Neural progenitor cell (in vitro differentiated cells): ENCODE data around the gene PSME2. TPM values are rescaled to one million over a fixed set of nuclear protein-coding genes. Genes with fewer than 3 reads are reported as not detected.
A peak's percentile ranks its signal among the peaks of the same experiment; 100 is the strongest.

Experiments
- DNase-seq: peaks from one replicate; pipeline ENCODE4 v3.0.0-alpha.2; 2016; ENCODE audit warnings: low spot score
- H2AFZ ChIP-seq: fragments of 200-600 bp; sonication (generic); replicated peaks from 2 replicates; pipeline ENCODE4 v1.6.1; 2016; ENCODE audit warnings: antibody characterized with exemption
- H3F3A ChIP-seq: fragments of 200-600 bp; sonication (generic); 2 replicates; pipeline ENCODE4 v1.6.1; 2016; ENCODE audit warnings: antibody characterized with exemption, low read depth
- H3K27ac ChIP-seq: fragments of 200-600 bp; sonication (generic); 2 replicates; pipeline ENCODE4 v1.5.1; 2016; ENCODE audit warnings: mild to moderate bottlenecking
- H3K27me3 ChIP-seq: fragments of 200-600 bp; sonication (generic); 2 replicates; pipeline ENCODE4 v1.6.1; 2016; ENCODE audit warnings: mild to moderate bottlenecking, moderate library complexity
- H3K36me3 ChIP-seq: fragments of 200-600 bp; sonication (generic); 2 replicates; pipeline ENCODE4 v1.5.1; 2016
- H3K4me1 ChIP-seq: fragments of 200-600 bp; sonication (generic); 2 replicates; pipeline ENCODE4 v1.6.1; 2016; ENCODE audit warnings: mixed run types
- H3K4me2 ChIP-seq: fragments of 200-600 bp; sonication (generic); 2 replicates; pipeline ENCODE4 v1.6.1; 2016
- H3K4me3 ChIP-seq: fragments of 200-600 bp; sonication (generic); 2 replicates; pipeline ENCODE4 v1.5.1; 2016
- H3K79me2 ChIP-seq: fragments of 200-600 bp; sonication (generic); 2 replicates; pipeline ENCODE4 v1.6.1; 2016; ENCODE audit warnings: low read depth
- H3K9ac ChIP-seq: fragments of 200-600 bp; sonication (generic); 2 replicates; pipeline ENCODE4 v1.6.1; 2016
- H3K9me3 ChIP-seq: fragments of 200-600 bp; sonication (generic); 2 replicates; pipeline ENCODE4 v1.5.1; 2016; ENCODE audit warnings: low read depth
- H4K20me1 ChIP-seq: fragments of 200-600 bp; sonication (generic); 2 replicates; pipeline ENCODE4 v1.6.1; 2016; ENCODE audit warnings: low read depth
- H3K27ac Mint-ChIP-seq: 3 replicates; pipeline ENCODE4 v1.8.0; 2021; ENCODE audit warnings: mixed read lengths
- H3K27me3 Mint-ChIP-seq: 2 replicates; pipeline ENCODE4 v1.8.0; 2022; ENCODE audit warnings: low read depth, mild to moderate bottlenecking, inconsistent platforms, moderate library complexity, mixed read lengths; ENCODE audit not compliant: insufficient read depth
- H3K36me3 Mint-ChIP-seq: 3 replicates; pipeline ENCODE4 v1.8.0; 2021; ENCODE audit warnings: mixed read lengths
- H3K4me1 Mint-ChIP-seq: 3 replicates; pipeline ENCODE4 v1.8.0; 2021; ENCODE audit warnings: mixed read lengths
- H3K4me3 Mint-ChIP-seq: 3 replicates; pipeline ENCODE4 v1.8.0; 2021; ENCODE audit warnings: mild to moderate bottlenecking, moderate library complexity, mixed read lengths
- H3K9me3 Mint-ChIP-seq: 3 replicates; pipeline ENCODE4 v1.8.0; 2020; ENCODE audit warnings: mixed read lengths
- EZH2 ChIP-seq: fragments of 200-600 bp; sonication (generic); IDR thresholded peaks from 2 replicates; pipeline ENCODE4 v1.6.1; 2017; ENCODE audit warnings: antibody characterized with exemption, mild to moderate bottlenecking, moderate library complexity
- EZH2phosphoT487 ChIP-seq: fragments of 200-600 bp; sonication (generic); IDR thresholded peaks from 2 replicates; pipeline ENCODE4 v1.6.1; 2017; ENCODE audit warnings: antibody characterized with exemption
- total RNA-seq: library from RNA; depleted of rRNA; stranded (reverse); fragments of >200 nt; gene quantifications from 2 replicates; pipeline ENCODE4 v1.2.3, GENCODE V29; 2015; ENCODE audit warnings: low replicate concordance
- TF ChIP-seq, protein P1 (sequence below): fragments of 200-600 bp; sonication (generic); IDR thresholded peaks from 2 replicates; pipeline ENCODE4 v1.5.1; 2017; ENCODE audit warnings: antibody characterized with exemption, mild to moderate bottlenecking

The PSME2 gene
- total RNA-seq, 1 donor from 2014 or later, result 43.5 TPM

GRCh38 chr14:24135584-24135833 is 10.9 kb downstream of the PSME2 start:
- H3K9me3 ChIP-seq, result no peaks in the 10 kb centered on the region
- Mint-ChIP-seq H3K27me3 (peaks cover 7% of the 10 kb centered on the region), H3K9me3 (no peaks in the 10 kb centered on the region), H3K4me1 (peaks cover 27% of the 10 kb centered on the region), H3K4me3 (peak overlapping the region; percentile 87), H3K36me3 (peaks cover 27% of the 10 kb centered on the region), H3K27ac (no peak overlapping the region)
- no peak overlapping the region for H3K9ac ChIP-seq
- TF ChIP-seq EZH2phosphoT487 (no peak), EZH2 (no peak)
- TF ChIP-seq, protein P1, sequence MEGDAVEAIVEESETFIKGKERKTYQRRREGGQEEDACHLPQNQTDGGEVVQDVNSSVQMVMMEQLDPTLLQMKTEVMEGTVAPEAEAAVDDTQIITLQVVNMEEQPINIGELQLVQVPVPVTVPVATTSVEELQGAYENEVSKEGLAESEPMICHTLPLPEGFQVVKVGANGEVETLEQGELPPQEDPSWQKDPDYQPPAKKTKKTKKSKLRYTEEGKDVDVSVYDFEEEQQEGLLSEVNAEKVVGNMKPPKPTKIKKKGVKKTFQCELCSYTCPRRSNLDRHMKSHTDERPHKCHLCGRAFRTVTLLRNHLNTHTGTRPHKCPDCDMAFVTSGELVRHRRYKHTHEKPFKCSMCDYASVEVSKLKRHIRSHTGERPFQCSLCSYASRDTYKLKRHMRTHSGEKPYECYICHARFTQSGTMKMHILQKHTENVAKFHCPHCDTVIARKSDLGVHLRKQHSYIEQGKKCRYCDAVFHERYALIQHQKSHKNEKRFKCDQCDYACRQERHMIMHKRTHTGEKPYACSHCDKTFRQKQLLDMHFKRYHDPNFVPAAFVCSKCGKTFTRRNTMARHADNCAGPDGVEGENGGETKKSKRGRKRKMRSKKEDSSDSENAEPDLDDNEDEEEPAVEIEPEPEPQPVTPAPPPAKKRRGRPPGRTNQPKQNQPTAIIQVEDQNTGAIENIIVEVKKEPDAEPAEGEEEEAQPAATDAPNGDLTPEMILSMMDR, result no peak
- H3K36me3 ChIP-seq, result no peaks in the 10 kb centered on the region
- peaks cover 13% of the 10 kb centered on the region for H3K4me1 ChIP-seq
- H3K79me2 ChIP-seq, result peaks cover 15% of the 10 kb centered on the region
- H2AFZ ChIP-seq, result peak overlapping the region; percentile 71
- no peak for DNase-seq
- H3K4me3 ChIP-seq, result peak overlapping the region; percentile 89
- H3K27ac ChIP-seq, result no peak overlapping the region
- H3F3A ChIP-seq, result peaks cover 50% of the 10 kb centered on the region
- peaks cover 9% of the 10 kb centered on the region for H3K27me3 ChIP-seq
- H3K4me2 ChIP-seq, result peak overlapping the region; percentile 91
- H4K20me1 ChIP-seq, result peaks cover 22% of the 10 kb centered on the region

GRCh38 chr14:24133735-24134134 is 12.7 kb downstream of the PSME2 start:
- Mint-ChIP-seq H3K27me3 (peaks cover 7% of the 10 kb centered on the region), H3K27ac (no peak overlapping the region), H3K9me3 (no peaks in the 10 kb centered on the region), H3K4me1 (peaks cover 14% of the 10 kb centered on the region), H3K36me3 (peaks cover 14% of the 10 kb centered on the region), H3K4me3 (no peak overlapping the region)
- Histone ChIP-seq H3K36me3 (no peaks in the 10 kb centered on the region), H3K9me3 (no peaks in the 10 kb centered on the region), H3K4me3 (no peak overlapping the region), H3K4me1 (peaks cover 6% of the 10 kb centered on the region), H2AFZ (no peak overlapping the region), H3K79me2 (no peaks in the 10 kb centered on the region), H3K27me3 (peaks cover 9% of the 10 kb centered on the region), H3K4me2 (no peak overlapping the region), H3K9ac (no peak overlapping the region), H3F3A (peaks cover 35% of the 10 kb centered on the region), H4K20me1 (peaks cover 4% of the 10 kb centered on the region), H3K27ac (no peak overlapping the region)
- no peak for DNase-seq
- TF ChIP-seq EZH2, result no peak
- TF ChIP-seq, protein P1, result no peak
- no peak for TF ChIP-seq EZH2phosphoT487

DNA sequence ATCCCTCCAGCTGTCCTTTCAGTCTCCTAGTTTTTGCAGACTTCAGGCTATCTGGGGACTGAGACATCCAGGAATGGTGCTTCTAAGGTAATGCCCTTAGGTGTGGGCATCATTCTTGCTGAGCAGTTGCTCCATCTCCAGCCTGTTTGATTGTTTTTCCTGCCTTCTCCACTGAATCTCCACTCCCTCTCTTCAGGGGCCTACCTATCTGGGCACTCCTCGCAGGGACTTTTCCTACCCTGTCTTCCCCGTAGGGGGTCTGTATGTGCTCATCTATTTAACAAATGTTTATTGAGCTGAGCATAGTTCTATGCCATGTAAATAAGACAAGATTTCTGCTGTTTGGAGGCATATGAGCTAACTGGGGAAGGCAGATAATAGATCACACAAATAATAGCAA is 13.4 kb downstream of the PSME2 start:
- no peak overlapping the region for H2AFZ ChIP-seq
- no peak for TF ChIP-seq EZH2
- no peak for TF ChIP-seq EZH2phosphoT487
- TF ChIP-seq, protein P1, result no peak
- no peak overlapping the region for H3K4me3 Mint-ChIP-seq
- H3K9me3 Mint-ChIP-seq, result no peaks in the 10 kb centered on the region
- no peaks in the 10 kb centered on the region for H3K36me3 ChIP-seq
- H3K4me1 Mint-ChIP-seq, result peaks cover 13% of the 10 kb centered on the region
- no peak overlapping the region for H3K4me2 ChIP-seq
- H3K27me3 ChIP-seq, result peaks cover 9% of the 10 kb centered on the region
- no peak for DNase-seq
- H3K27ac ChIP-seq, result no peak overlapping the region
- H4K20me1 ChIP-seq, result no peaks in the 10 kb centered on the region
- H3K4me1 ChIP-seq, result peaks cover 6% of the 10 kb centered on the region
- no peaks in the 10 kb centered on the region for H3K9me3 ChIP-seq
- H3K27ac Mint-ChIP-seq, result no peak overlapping the region
- H3K9ac ChIP-seq, result no peak overlapping the region
- peaks cover 7% of the 10 kb centered on the region for H3K36me3 Mint-ChIP-seq
- H3K79me2 ChIP-seq, result no peaks in the 10 kb centered on the region
- H3K4me3 ChIP-seq, result no peak overlapping the region
- peaks cover 7% of the 10 kb centered on the region for H3K27me3 Mint-ChIP-seq
- peaks cover 28% of the 10 kb centered on the region for H3F3A ChIP-seq
